Measurements from ENCODE around the gene ANO4.

DNA sequence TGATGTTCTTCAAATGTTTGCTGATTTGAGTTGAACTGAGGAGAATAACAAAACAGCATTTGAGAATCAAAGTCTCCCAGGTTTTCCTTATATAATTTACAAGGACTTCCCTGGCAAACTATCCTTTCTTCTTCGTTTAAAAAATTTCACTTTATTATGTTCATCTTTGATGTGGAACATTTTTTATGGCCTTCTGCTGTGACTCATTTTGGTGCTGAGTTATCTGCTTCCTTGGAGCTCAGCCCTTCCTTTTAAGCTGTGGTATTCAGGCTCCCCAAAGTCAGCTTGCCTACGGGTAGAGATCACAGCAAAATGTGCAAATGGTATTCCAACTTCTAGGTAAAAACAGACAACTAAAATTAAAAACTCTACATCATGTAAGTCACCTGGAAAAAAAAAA, 1.4 kb upstream of the ANO4 start:
- TF ChIP-seq CTCF (IDR thresholded peaks at IDR 0.05; ENCODE audit: low read length) = no peak
- TF ChIP-seq EZH2 (optimal IDR thresholded peaks at IDR 0.05; ENCODE audit: low read depth, low read length) = no peak
